A204.1 (cell line): Measurements from ENCODE around the gene PTPN4.
"Not testable (repeated sequence)": the region's sequence is repeated elsewhere in the genome, so short reads cannot be mapped to it uniquely, and the experiment has no call there.

ENCODE experiments used
- FAIRE-seq: peaks from 2 replicates; lab custom pipeline; 2012; peaks lifted over from hg19 to GRCh38; lab: Jason Lieb, UNC

PTPN4 gene

GRCh38 chr2:120022505-120022904 is 262.8 kb downstream of the PTPN4 start:
- not testable (repeated sequence) for FAIRE-seq

GRCh38 chr2:120026890-120027289 is 267.2 kb downstream of the PTPN4 start:
- FAIRE-seq = no peak

GRCh38 chr2:120028795-120029194 is 269.1 kb downstream of the PTPN4 start:
- no peak for FAIRE-seq

GRCh38 chr2:120029672-120030640 is 270.2 kb downstream of the PTPN4 start:
- no peak for FAIRE-seq

- FAIRE-seq = no peak
Measured at GRCh38 chr2:120032297-120032696, 272.6 kb downstream of the PTPN4 start.
